ENCODE measurements around the gene MIER2. TPM values are rescaled to one million over a fixed set of nuclear protein-coding genes. Genes with fewer than 3 reads are reported as not detected.
"Not testable (repeated sequence)": the region's sequence is repeated elsewhere in the genome, so short reads cannot be mapped to it uniquely, and the experiment has no call there.

The MIER2 gene
- total and polyA plus RNA-seq, 2 donors (not counting 1 experiment from before 2014, with no cell fraction given): 10.5 to 19.7 TPM

DNA sequence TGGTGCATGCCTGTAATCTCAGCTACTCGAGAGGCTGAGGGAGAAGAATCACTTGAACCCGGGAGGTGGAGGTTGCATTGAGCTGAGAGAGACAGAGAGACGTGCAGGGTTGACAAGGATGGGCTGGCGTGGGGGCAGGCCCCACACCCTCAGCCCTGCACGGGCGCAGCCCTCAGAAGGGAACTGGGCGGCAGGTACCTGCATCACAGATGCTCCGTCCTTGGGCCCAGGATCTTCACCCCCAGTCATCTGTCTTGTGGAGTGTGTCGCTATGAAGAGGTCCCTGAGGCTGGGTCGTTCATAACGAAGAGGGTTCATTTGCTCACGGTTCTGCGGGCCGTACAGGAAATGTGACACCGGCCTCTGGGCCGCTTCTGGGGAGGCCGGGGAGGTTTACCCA, 44.1 kb upstream of the MIER2 start:
- Histone ChIP-seq H3K27me3 (replicated peaks in 1 of 4; ENCODE audit: control extremely low read depth in 1 of 4, control insufficient read depth in 3 of 4, insufficient read depth in 4 of 4, low read length in 3 of 4) (peaks cover 0 to 19% (median 3%) of the 10 kb centered on the region in 4 experiments), H3K27ac (ENCODE audit: low read length in 2 of 2) (no peak overlapping the region), H3K4me1 (ENCODE audit: control insufficient read depth in 2 of 2, insufficient read depth in 2 of 2, low read length in 2 of 2) (peaks cover 4 to 8% of the 10 kb centered on the region in 2 donors), H3K4me3 (ENCODE audit: control extremely low read depth in 1 of 5, extremely low read depth in 1 of 5, insufficient read depth in 1 of 5, low read depth in 2 of 5, low read length in 4 of 5) (no peak overlapping the region), H3K9me3 (ENCODE audit: control extremely low read depth in 1 of 3, control insufficient read depth in 2 of 3, insufficient read depth in 1 of 3, low read length in 2 of 3) (peaks cover 0 to 32% (median 0%) of the 10 kb centered on the region in 3 donors), H3K79me2 (ENCODE audit: control insufficient read depth, insufficient read depth, low read length) (no peaks in the 10 kb centered on the region), H3K36me3 (replicated peaks in 1 of 2; ENCODE audit: control extremely low read depth in 1 of 2, control insufficient read depth in 1 of 2, extremely low read depth in 1 of 2, insufficient read depth in 2 of 2, low read length in 1 of 2) (no peaks in the 10 kb centered on the region), H2AFZ (ENCODE audit: insufficient read depth, low read depth, low read length, poor library complexity, severe bottlenecking) (no peak overlapping the region), H3K4me2 (replicated peaks; ENCODE audit: low read depth, low read length, poor library complexity, severe bottlenecking) (no peak overlapping the region), H3K9ac (ENCODE audit: low read length) (no peak overlapping the region), H4K20me1 (ENCODE audit: control insufficient read depth, insufficient read depth, low read length, poor library complexity, severe bottlenecking) (no peaks in the 10 kb centered on the region)
- WGBS (ENCODE audit: insufficient coverage): 82% methylated on average over 16 of the region's 17 CpGs
- Mint-ChIP-seq H3K27me3 (peaks cover 28% of the 10 kb centered on the region), H3K4me3 (no peak overlapping the region), H3K9me3 (ENCODE audit: insufficient read depth) (no peaks in the 10 kb centered on the region), H3K4me1 (no peaks in the 10 kb centered on the region), H3K27ac (no peak overlapping the region)
- TF ChIP-seq EZH2 (IDR thresholded peaks at IDR 0.05; ENCODE audit: borderline replicate concordance, insufficient read depth, low read depth, low read length, poor library complexity, severe bottlenecking): no peak
- TF ChIP-seq, protein P1, sequence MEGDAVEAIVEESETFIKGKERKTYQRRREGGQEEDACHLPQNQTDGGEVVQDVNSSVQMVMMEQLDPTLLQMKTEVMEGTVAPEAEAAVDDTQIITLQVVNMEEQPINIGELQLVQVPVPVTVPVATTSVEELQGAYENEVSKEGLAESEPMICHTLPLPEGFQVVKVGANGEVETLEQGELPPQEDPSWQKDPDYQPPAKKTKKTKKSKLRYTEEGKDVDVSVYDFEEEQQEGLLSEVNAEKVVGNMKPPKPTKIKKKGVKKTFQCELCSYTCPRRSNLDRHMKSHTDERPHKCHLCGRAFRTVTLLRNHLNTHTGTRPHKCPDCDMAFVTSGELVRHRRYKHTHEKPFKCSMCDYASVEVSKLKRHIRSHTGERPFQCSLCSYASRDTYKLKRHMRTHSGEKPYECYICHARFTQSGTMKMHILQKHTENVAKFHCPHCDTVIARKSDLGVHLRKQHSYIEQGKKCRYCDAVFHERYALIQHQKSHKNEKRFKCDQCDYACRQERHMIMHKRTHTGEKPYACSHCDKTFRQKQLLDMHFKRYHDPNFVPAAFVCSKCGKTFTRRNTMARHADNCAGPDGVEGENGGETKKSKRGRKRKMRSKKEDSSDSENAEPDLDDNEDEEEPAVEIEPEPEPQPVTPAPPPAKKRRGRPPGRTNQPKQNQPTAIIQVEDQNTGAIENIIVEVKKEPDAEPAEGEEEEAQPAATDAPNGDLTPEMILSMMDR (IDR thresholded peaks at IDR 0.05): no peak
- ChIA-PET POLR2A (no interaction called here), CTCF (no interaction called here)
- DNase-seq (no peak), ATAC-seq (ENCODE audit: low read depth) (no peak)
- intact Hi-C loops (cut with micrococcal nuclease): no loop called here

DNA sequence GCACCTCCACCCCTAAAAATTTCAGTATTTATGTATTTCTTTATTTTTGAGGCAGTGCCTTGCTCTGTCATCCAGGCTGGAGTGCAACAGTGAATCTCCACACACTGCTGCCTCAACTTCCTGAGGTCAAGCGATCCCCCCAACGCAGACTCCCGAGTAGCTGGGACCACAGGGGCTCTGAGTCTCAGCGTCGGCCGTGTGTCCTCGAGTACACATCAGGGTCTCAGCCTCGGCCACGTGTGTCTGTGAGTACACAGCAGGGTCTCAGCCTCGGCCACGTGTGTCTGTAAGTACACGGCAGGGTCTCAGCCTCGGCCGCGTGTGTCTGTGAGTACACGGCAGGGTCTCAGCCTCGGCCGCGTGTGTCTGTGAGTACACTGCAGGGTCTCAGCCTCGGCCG, 43.2 kb upstream of the MIER2 start:
- intact Hi-C loops (cut with micrococcal nuclease): no loop called here
- H3K27ac Mint-ChIP-seq: no peak overlapping the region
- 93% methylated on average over 7 of the region's 21 CpGs for WGBS (ENCODE audit: insufficient coverage)
- H3K9me3 Mint-ChIP-seq (ENCODE audit: insufficient read depth): peaks cover 2% of the 10 kb centered on the region
- H3K4me1 Mint-ChIP-seq: peaks cover 3% of the 10 kb centered on the region
- CTCF ChIA-PET: no interaction called here
- ATAC-seq (ENCODE audit: low read depth) (no peak), DNase-seq (no peak)
- peaks cover 4 to 8% of the 10 kb centered on the region in 2 donors for H3K4me1 ChIP-seq (ENCODE audit: control insufficient read depth in 2 of 2, insufficient read depth in 2 of 2, low read length in 2 of 2)
- H3K27me3 Mint-ChIP-seq: peaks cover 28% of the 10 kb centered on the region
- no peak overlapping the region for H3K27ac ChIP-seq (ENCODE audit: low read length in 2 of 2)
- no peaks in the 10 kb centered on the region for H3K79me2 ChIP-seq (ENCODE audit: control insufficient read depth, insufficient read depth, low read length)
- H2AFZ ChIP-seq (ENCODE audit: insufficient read depth, low read depth, low read length, poor library complexity, severe bottlenecking): no peak overlapping the region
- H4K20me1 ChIP-seq (ENCODE audit: control insufficient read depth, insufficient read depth, low read length, poor library complexity, severe bottlenecking): no peaks in the 10 kb centered on the region
- peaks cover 0 to 34% (median 3%) of the 10 kb centered on the region in 3 donors for H3K9me3 ChIP-seq (ENCODE audit: control extremely low read depth in 1 of 3, control insufficient read depth in 2 of 3, insufficient read depth in 1 of 3, low read length in 2 of 3)
- H3K36me3 ChIP-seq (replicated peaks in 1 of 2; ENCODE audit: control extremely low read depth in 1 of 2, control insufficient read depth in 1 of 2, extremely low read depth in 1 of 2, insufficient read depth in 2 of 2, low read length in 1 of 2): no peaks in the 10 kb centered on the region
- no peak overlapping the region for H3K4me3 ChIP-seq (ENCODE audit: control extremely low read depth in 1 of 5, extremely low read depth in 1 of 5, insufficient read depth in 1 of 5, low read depth in 2 of 5, low read length in 4 of 5)
- no peak for TF ChIP-seq EZH2 (IDR thresholded peaks at IDR 0.05; ENCODE audit: borderline replicate concordance, insufficient read depth, low read depth, low read length, poor library complexity, severe bottlenecking)
- TF ChIP-seq, protein P1 (IDR thresholded peaks at IDR 0.05): no peak
- H3K27me3 ChIP-seq (replicated peaks in 1 of 4; ENCODE audit: control extremely low read depth in 1 of 4, control insufficient read depth in 3 of 4, insufficient read depth in 4 of 4, low read length in 3 of 4): peaks cover 0 to 21% (median 3%) of the 10 kb centered on the region in 4 experiments
- POLR2A ChIA-PET: no interaction called here
- H3K4me2 ChIP-seq (replicated peaks; ENCODE audit: low read depth, low read length, poor library complexity, severe bottlenecking): no peak overlapping the region
- H3K9ac ChIP-seq (ENCODE audit: low read length): no peak overlapping the region
- no peak overlapping the region for H3K4me3 Mint-ChIP-seq

DNA sequence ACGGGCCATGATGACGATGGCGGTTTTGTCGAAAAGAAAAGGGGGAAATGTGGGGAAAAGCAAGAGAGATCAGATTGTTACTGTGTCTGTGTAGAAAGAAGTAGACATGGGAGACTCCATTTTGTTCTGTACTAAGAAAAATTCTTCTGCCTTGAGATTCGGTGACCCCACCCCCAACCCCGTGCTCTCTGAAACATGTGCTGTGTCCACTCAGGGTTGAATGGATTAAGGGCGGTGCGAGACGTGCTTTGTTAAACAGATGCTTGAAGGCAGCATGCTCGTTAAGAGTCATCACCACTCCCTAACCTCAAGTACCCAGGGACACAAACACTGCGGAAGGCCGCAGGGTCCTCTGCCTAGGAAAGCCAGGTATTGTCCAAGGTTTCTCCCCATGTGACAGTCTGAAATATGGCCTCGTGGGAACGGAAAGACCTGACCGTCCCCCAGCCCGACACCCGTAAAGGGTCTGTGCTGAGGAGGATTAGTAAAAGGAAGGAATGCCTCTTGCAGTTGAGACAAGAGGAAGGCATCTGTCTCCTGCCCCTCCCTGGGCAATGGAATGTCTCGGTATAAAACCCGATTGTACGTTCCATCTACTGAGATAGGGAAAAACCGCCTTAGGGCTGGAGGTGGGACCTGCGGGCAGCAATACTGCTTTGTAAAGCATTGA, 42.2 kb upstream of the MIER2 start:
- H3K27ac Mint-ChIP-seq; H3K4me3 Mint-ChIP-seq; H3K36me3 ChIP-seq (replicated peaks in 1 of 2; ENCODE audit: control extremely low read depth in 1 of 2, control insufficient read depth in 1 of 2, extremely low read depth in 1 of 2, insufficient read depth in 2 of 2, low read length in 1 of 2); H2AFZ ChIP-seq (ENCODE audit: insufficient read depth, low read depth, low read length, poor library complexity, severe bottlenecking); H3K9me3 Mint-ChIP-seq (ENCODE audit: insufficient read depth); H3K4me3 ChIP-seq (ENCODE audit: control extremely low read depth in 1 of 5, extremely low read depth in 1 of 5, insufficient read depth in 1 of 5, low read depth in 2 of 5, low read length in 4 of 5); H3K79me2 ChIP-seq (ENCODE audit: control insufficient read depth, insufficient read depth, low read length); DNase-seq; POLR2A ChIA-PET; CTCF ChIA-PET; H3K9ac ChIP-seq (ENCODE audit: low read length); H3K4me2 ChIP-seq (replicated peaks; ENCODE audit: low read depth, low read length, poor library complexity, severe bottlenecking); ATAC-seq (ENCODE audit: low read depth); H4K20me1 ChIP-seq (ENCODE audit: control insufficient read depth, insufficient read depth, low read length, poor library complexity, severe bottlenecking); H3K4me1 Mint-ChIP-seq; H3K27ac ChIP-seq (ENCODE audit: low read length in 2 of 2); intact Hi-C loops (cut with micrococcal nuclease): not testable (repeated sequence)
- 20% methylated on average over 1 of the region's 22 CpGs for WGBS (ENCODE audit: insufficient coverage)
- peaks cover 0 to 21% (median 3%) of the 10 kb centered on the region in 4 experiments for H3K27me3 ChIP-seq (replicated peaks in 1 of 4; ENCODE audit: control extremely low read depth in 1 of 4, control insufficient read depth in 3 of 4, insufficient read depth in 4 of 4, low read length in 3 of 4)
- peaks cover 0 to 28% (median 6%) of the 10 kb centered on the region in 3 donors for H3K9me3 ChIP-seq (ENCODE audit: control extremely low read depth in 1 of 3, control insufficient read depth in 2 of 3, insufficient read depth in 1 of 3, low read length in 2 of 3)
- peaks cover 31% of the 10 kb centered on the region for H3K27me3 Mint-ChIP-seq
- peaks cover 4 to 11% of the 10 kb centered on the region in 2 donors for H3K4me1 ChIP-seq (ENCODE audit: control insufficient read depth in 2 of 2, insufficient read depth in 2 of 2, low read length in 2 of 2)

All from B cell (primary cell).